CD4-positive, alpha-beta memory T cell (primary cell): ENCODE measurements around the gene ZNF346. TPM values are rescaled to one million over a fixed set of nuclear protein-coding genes. Genes with fewer than 3 reads are reported as not detected.

ENCODE experiments used
- CTCF ChIA-PET: fragments of 350-600 bp; sonication (Branson Sonifier 250); formaldehyde crosslinking; loops from one replicate; lab custom pipeline; 2021; ENCODE audit warnings: inconsistent platforms; ENCODE audit not compliant: partially characterized antibody; lab: Charles Lee
- POLR2A ChIA-PET: fragments of 350-600 bp; sonication (Branson Sonifier 250); formaldehyde crosslinking; loops from one replicate; lab custom pipeline; 2021; ENCODE audit not compliant: partially characterized antibody; lab: Charles Lee
- DNase-seq, 5 donors: peaks; one replicate each; pipeline versions ENCODE4 v3.0.0 to v3.0.0-alpha.2; 2020 to 2022; ENCODE audit warnings: mixed read lengths in 1 of 5
- H3K27ac ChIP-seq: one replicate; pipeline ENCODE4 v1.7.0; 2013; ENCODE audit warnings: low read depth, low read length
- H3K27me3 ChIP-seq: 2 replicates; pipeline ENCODE4 v1.7.0; 2013; ENCODE audit warnings: mild to moderate bottlenecking, low read length, moderate library complexity; ENCODE audit not compliant: insufficient read depth
- H3K36me3 ChIP-seq: 2 replicates; pipeline ENCODE4 v1.7.0; 2013; ENCODE audit warnings: mild to moderate bottlenecking, low read length, moderate library complexity; ENCODE audit not compliant: insufficient read depth
- H3K4me1 ChIP-seq: 2 replicates; pipeline ENCODE4 v1.7.0; 2013; ENCODE audit warnings: mild to moderate bottlenecking, low read length, moderate library complexity; ENCODE audit not compliant: insufficient read depth
- H3K4me3 ChIP-seq, 2 donors: one replicate each; pipeline ENCODE4 v1.7.0; 2013; ENCODE audit warnings: low read length in 2 of 2, mild to moderate bottlenecking in 1 of 2
- H3K9me3 ChIP-seq, 2 donors: one replicate each; pipeline ENCODE4 v1.7.0; 2013; ENCODE audit warnings: low read length in 2 of 2, control low read depth in 1 of 2; ENCODE audit not compliant: control insufficient read depth in 1 of 2
- H3K27ac Mint-ChIP-seq, 7 donors: one replicate each; pipeline ENCODE4 v1.8.0; 2020 to 2021; ENCODE audit warnings: mixed read lengths in 7 of 7, mild to moderate bottlenecking in 6 of 7, inconsistent platforms in 3 of 7, moderate library complexity in 3 of 7
- H3K27me3 Mint-ChIP-seq, 2 donors: one replicate each; pipeline ENCODE4 v1.8.0; 2020 to 2021; ENCODE audit warnings: mixed read lengths in 2 of 2
- H3K36me3 Mint-ChIP-seq, 2 donors: one replicate each; pipeline ENCODE4 v1.8.0; 2020 to 2021; ENCODE audit warnings: mixed read lengths in 2 of 2, inconsistent platforms in 1 of 2, mild to moderate bottlenecking in 1 of 2
- H3K4me1 Mint-ChIP-seq, 4 donors: one replicate each; pipeline ENCODE4 v1.8.0; 2020 to 2021; ENCODE audit warnings: mixed read lengths in 4 of 4, mild to moderate bottlenecking in 1 of 4
- H3K4me3 Mint-ChIP-seq, 8 donors: one replicate each; pipeline ENCODE4 v1.8.0; 2020 to 2021; ENCODE audit warnings: mixed read lengths in 8 of 8, mild to moderate bottlenecking in 7 of 8, moderate library complexity in 6 of 8, inconsistent platforms in 3 of 8
- H3K9me3 Mint-ChIP-seq, 8 donors: one replicate each; pipeline ENCODE4 v1.8.0; 2020 to 2021; ENCODE audit warnings: mixed read lengths in 8 of 8, mild to moderate bottlenecking in 5 of 8, inconsistent platforms in 3 of 8, moderate library complexity in 1 of 8
- intact Hi-C: fragments of 100-400 bp; cut with micrococcal nuclease; formaldehyde crosslinking; loops from one replicate; pipeline ENCODE4 v1.15.1; 2023
- polyA plus RNA-seq, 2 donors: library from polyadenylated mRNA; unstranded; fragments of 300-500 nt; fragmentation: Illumina TruSeq; gene quantifications; one replicate each; pipeline ENCODE4 v1.2.3, GENCODE V29; 2021
- total RNA-seq, 2 experiments: library from RNA; stranded (reverse); gene quantifications; one replicate each; pipeline ENCODE4 v1.2.3, GENCODE V29; 2021

The ZNF346 gene
- total and polyA plus RNA-seq, 4 experiments from 2014 or later, result 7.3 to 29.1 (median 21.4) TPM

DNA sequence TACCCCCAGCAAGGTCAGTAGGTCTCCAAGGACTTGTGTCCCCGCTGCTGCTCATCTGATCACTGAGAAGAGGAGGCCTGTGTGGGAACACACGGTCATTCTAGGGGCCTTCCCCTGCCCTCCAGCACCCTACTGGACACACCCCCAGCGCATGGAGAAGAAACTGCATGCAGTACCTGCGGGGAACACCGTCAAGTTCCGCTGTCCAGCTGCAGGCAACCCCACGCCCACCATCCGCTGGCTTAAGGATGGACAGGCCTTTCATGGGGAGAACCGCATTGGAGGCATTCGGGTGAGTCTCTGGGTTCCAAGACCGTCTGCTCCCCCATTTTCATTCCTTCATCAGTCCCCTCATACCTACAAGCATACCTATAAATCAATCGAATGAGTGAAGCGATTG, 68.3 kb downstream of the ZNF346 start:
- no peak overlapping the region for H3K4me3 ChIP-seq
- no peaks in the 10 kb centered on the region for H3K36me3 ChIP-seq
- intact Hi-C loops, result no loop called here
- Mint-ChIP-seq H3K27ac (peak overlapping the region in 1 of 7 donors; percentile 29), H3K4me1 (peaks cover 5 to 11% (median 6%) of the 10 kb centered on the region in 4 donors), H3K9me3 (no peaks in the 10 kb centered on the region), H3K36me3 (no peaks in the 10 kb centered on the region), H3K27me3 (peaks cover 0 to 13% of the 10 kb centered on the region in 2 donors), H3K4me3 (no peak overlapping the region)
- H3K27ac ChIP-seq, result no peak overlapping the region
- CTCF ChIA-PET, result no interaction called here
- peaks cover 8% of the 10 kb centered on the region for H3K4me1 ChIP-seq
- H3K9me3 ChIP-seq, result no peaks in the 10 kb centered on the region
- POLR2A ChIA-PET, result no interaction called here
- H3K27me3 ChIP-seq, result no peaks in the 10 kb centered on the region
- no peak for DNase-seq

GRCh38 chr5:177091232-177091631, 68.7 kb downstream of the ZNF346 start:
- ChIA-PET POLR2A (no interaction called here), CTCF (interaction anchor here (2.3 kb wide), 1 partner anchor 20 kb away, joined by 11 read pairs; no protein-coding TSS in a partner anchor)
- H3K27me3 ChIP-seq, result no peaks in the 10 kb centered on the region
- H3K36me3 Mint-ChIP-seq, result no peaks in the 10 kb centered on the region
- peaks cover 0 to 12% of the 10 kb centered on the region in 2 donors for H3K27me3 Mint-ChIP-seq
- H3K4me3 ChIP-seq, result no peak overlapping the region
- no peak for DNase-seq
- no peak overlapping the region for H3K4me3 Mint-ChIP-seq
- H3K27ac ChIP-seq, result no peak overlapping the region
- intact Hi-C loops, result no loop called here
- H3K4me1 ChIP-seq, result peaks cover 8% of the 10 kb centered on the region
- H3K9me3 ChIP-seq, result no peaks in the 10 kb centered on the region
- no peak overlapping the region for H3K27ac Mint-ChIP-seq
- no peaks in the 10 kb centered on the region for H3K9me3 Mint-ChIP-seq
- peaks cover 3 to 7% (median 4%) of the 10 kb centered on the region in 4 donors for H3K4me1 Mint-ChIP-seq
- no peaks in the 10 kb centered on the region for H3K36me3 ChIP-seq

- peaks cover 0 to 11% of the 10 kb centered on the region in 2 donors for H3K27me3 Mint-ChIP-seq
- no peaks in the 10 kb centered on the region for H3K36me3 Mint-ChIP-seq
- Histone ChIP-seq H3K36me3 (no peaks in the 10 kb centered on the region), H3K4me3 (no peak overlapping the region), H3K9me3 (no peaks in the 10 kb centered on the region), H3K4me1 (peaks cover 3% of the 10 kb centered on the region), H3K27ac (no peak overlapping the region), H3K27me3 (no peaks in the 10 kb centered on the region)
- no peak overlapping the region for H3K27ac Mint-ChIP-seq
- ChIA-PET POLR2A (no interaction called here), CTCF (interaction anchor here (1.1 to 2.3 kb wide), 2 partner anchors 13 to 21 kb away, joined by 4 to 11 read pairs; no protein-coding TSS in a partner anchor)
- DNase-seq, result no peak
- no peaks in the 10 kb centered on the region for H3K9me3 Mint-ChIP-seq
- peaks cover 2 to 4% (median 3%) of the 10 kb centered on the region in 4 donors for H3K4me1 Mint-ChIP-seq
- H3K4me3 Mint-ChIP-seq, result no peak overlapping the region
- intact Hi-C loops, result no loop called here
Measured at GRCh38 chr5:177092178-177093081, 69.9 kb downstream of the ZNF346 start.

DNA sequence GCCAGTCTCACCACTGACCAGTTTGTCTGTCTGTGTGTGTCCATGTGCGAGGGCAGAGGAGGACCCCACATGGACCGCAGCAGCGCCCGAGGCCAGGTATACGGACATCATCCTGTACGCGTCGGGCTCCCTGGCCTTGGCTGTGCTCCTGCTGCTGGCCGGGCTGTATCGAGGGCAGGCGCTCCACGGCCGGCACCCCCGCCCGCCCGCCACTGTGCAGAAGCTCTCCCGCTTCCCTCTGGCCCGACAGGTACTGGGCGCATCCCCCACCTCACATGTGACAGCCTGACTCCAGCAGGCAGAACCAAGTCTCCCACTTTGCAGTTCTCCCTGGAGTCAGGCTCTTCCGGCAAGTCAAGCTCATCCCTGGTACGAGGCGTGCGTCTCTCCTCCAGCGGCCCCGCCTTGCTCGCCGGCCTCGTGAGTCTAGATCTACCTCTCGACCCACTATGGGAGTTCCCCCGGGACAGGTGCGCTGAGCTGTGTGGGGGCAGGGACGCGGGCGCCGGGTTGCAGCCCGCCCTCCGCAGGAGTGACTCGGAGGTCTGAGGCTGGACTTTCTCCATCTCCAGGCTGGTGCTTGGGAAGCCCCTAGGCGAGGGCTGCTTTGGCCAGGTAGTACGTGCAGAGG, 70.7 kb downstream of the ZNF346 start:
- no peak overlapping the region for H3K4me3 ChIP-seq
- Mint-ChIP-seq H3K4me3 (no peak overlapping the region), H3K27me3 (peaks cover 0 to 8% of the 10 kb centered on the region in 2 donors), H3K36me3 (no peaks in the 10 kb centered on the region), H3K27ac (no peak overlapping the region), H3K4me1 (no peaks in the 10 kb centered on the region), H3K9me3 (no peaks in the 10 kb centered on the region)
- DNase-seq, result no peak
- intact Hi-C loops, result no loop called here
- no peaks in the 10 kb centered on the region for H3K36me3 ChIP-seq
- H3K27me3 ChIP-seq, result no peaks in the 10 kb centered on the region
- H3K27ac ChIP-seq, result no peak overlapping the region
- H3K9me3 ChIP-seq, result no peaks in the 10 kb centered on the region
- POLR2A ChIA-PET, result no interaction called here
- no peaks in the 10 kb centered on the region for H3K4me1 ChIP-seq
- CTCF ChIA-PET, result interaction anchor here (2.3 kb wide), 1 partner anchor 22 kb away, joined by 11 read pairs; no protein-coding TSS in a partner anchor

GRCh38 chr5:177093803-177094202, 71.3 kb downstream of the ZNF346 start:
- no peaks in the 10 kb centered on the region for H3K4me1 Mint-ChIP-seq

DNA sequence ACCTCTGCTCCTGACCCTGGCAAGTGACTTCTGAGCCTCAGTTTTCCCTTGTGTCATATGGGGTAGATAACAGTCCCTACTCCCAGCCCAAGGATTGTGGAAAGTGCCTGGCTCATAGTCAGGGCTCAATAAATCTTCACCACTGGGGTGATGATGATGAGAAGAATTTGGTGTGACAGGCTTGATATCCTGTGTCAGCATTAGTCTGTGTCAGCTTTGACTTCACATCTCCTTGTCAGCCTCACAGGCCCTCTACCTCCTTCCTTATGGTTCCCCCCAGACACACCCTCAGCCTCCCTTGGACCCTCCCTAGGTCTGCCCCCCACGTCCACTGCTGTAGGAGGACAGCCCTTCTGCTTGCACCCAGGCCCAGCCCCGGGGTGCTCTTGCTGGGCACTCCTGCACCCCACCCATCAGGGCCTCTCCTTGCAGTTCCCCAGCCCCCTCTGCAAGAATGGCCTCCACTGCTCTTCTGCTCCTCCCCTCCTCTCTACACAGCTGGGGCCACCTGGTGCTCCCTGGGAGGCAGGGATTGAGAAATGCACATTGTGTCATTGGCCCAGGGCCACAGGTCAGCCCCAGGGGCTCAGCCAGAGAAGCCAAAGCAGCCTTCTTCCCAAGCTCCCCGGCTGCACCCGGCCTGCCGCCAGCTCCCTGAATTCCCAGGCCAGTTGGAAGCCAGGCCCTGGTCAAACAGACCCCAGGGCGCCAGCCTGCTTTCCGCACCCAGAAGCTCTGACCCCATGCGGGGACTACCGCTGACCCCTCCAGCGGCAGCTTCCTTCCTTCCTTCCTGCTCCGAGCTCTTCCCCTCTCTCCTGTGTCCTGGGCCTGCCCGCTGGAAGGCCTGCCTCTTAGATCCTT, 72.0 kb downstream of the ZNF346 start:
- Histone ChIP-seq H3K9me3 (no peaks in the 10 kb centered on the region), H3K36me3 (no peaks in the 10 kb centered on the region), H3K4me1 (no peaks in the 10 kb centered on the region), H3K27ac (no peak overlapping the region), H3K27me3 (no peaks in the 10 kb centered on the region), H3K4me3 (no peak overlapping the region)
- no peaks in the 10 kb centered on the region for H3K9me3 Mint-ChIP-seq
- H3K27ac Mint-ChIP-seq, result no peak overlapping the region
- H3K36me3 Mint-ChIP-seq, result no peaks in the 10 kb centered on the region
- DNase-seq, result no peak
- H3K4me1 Mint-ChIP-seq, result no peaks in the 10 kb centered on the region
- peaks cover 0 to 3% of the 10 kb centered on the region in 2 donors for H3K27me3 Mint-ChIP-seq
- POLR2A ChIA-PET, result no interaction called here
- no peak overlapping the region for H3K4me3 Mint-ChIP-seq
- intact Hi-C loops, result no loop called here
- CTCF ChIA-PET, result interaction anchor here (1.4 kb wide), 1 partner anchor 434 kb away, joined by 3 read pairs; no protein-coding TSS in a partner anchor

More at GRCh38 chr5:177093803-177094202, 71.3 kb downstream of the ZNF346 start:
- CTCF ChIA-PET, result no interaction called here
- Mint-ChIP-seq H3K36me3 (no peaks in the 10 kb centered on the region), H3K27ac (no peak overlapping the region), H3K9me3 (no peaks in the 10 kb centered on the region), H3K27me3 (peaks cover 0 to 5% of the 10 kb centered on the region in 2 donors), H3K4me3 (no peak overlapping the region)
- Histone ChIP-seq H3K27ac (no peak overlapping the region), H3K27me3 (no peaks in the 10 kb centered on the region), H3K36me3 (no peaks in the 10 kb centered on the region), H3K9me3 (no peaks in the 10 kb centered on the region), H3K4me1 (no peaks in the 10 kb centered on the region), H3K4me3 (no peak overlapping the region)
- no peak for DNase-seq
- intact Hi-C loops, result no loop called here
- POLR2A ChIA-PET, result no interaction called here
